ENCODE data around the gene KRT6B.
"Not testable (repeated sequence)": the region's sequence is repeated elsewhere in the genome, so short reads cannot be mapped to it uniquely, and the experiment has no call there.

The KRT6B gene

DNA sequence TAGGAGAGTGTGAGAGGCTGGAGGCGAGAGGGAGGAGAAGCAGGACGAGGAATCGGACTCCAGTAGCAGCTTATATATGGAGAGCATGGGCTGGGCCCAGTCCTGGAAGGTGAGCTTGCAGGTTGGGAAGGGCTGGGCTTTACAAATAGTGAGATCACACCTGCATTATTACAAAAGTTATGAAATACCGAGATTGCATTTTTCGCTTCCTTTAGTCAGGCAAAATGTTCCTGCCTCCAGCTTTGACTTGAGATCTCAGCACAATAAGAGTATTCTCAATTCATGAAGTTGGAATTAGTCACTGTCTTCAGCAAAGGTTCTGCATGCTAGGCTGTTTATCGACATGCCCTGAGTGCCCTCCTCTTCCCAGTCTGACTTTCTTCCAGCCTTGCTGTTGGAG, at the start of gene KRT6B:
TSS of gene KRT6B (minus strand) at position 46 of the 400 bp plus-strand sequence. CDS start 68 bp downstream, outside the sequence.
- DNase-seq (ENCODE audit: low spot score): no peak

DNA sequence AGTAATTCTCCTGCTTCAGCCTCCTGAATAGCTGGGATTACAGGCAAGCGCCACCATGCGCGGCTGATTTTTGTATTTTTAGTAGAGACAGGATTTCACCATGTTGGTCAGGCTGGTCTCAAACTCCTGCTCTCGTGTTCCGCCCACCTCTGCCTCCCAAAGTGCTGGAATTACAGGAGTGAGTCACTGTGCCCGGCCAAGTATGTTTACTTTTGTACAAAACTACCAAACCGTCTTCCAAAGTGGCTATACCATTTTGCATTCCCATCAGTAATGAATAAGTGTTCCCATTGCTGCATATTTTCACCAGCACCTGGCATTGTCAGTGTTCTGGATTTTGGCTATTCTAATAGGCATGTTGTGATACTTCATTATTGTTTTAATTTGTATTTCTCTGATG, 49.5 kb upstream of the KRT6B start:
- DNase-seq (ENCODE audit: low spot score): no peak

DNA sequence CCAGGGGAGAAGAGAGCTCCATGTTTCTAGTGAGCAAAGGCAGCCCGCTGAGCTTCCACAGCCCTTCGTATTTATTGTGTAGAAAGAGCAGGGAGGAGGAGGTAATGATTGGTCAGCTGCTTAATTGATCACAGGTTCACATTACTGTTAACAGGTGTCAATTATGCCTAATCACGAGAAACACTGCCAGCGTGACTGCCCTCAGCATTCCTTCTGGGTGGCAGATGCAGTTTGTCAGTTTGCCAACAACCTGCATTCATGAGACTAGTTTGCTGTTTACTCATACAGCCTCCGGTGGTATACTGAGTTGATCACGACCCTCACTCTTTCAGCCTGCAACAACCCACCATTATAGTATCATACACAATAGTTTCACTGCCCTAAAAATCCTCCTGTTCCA, 48.6 kb upstream of the KRT6B start:
- not testable (repeated sequence) for DNase-seq (ENCODE audit: low spot score)

DNA sequence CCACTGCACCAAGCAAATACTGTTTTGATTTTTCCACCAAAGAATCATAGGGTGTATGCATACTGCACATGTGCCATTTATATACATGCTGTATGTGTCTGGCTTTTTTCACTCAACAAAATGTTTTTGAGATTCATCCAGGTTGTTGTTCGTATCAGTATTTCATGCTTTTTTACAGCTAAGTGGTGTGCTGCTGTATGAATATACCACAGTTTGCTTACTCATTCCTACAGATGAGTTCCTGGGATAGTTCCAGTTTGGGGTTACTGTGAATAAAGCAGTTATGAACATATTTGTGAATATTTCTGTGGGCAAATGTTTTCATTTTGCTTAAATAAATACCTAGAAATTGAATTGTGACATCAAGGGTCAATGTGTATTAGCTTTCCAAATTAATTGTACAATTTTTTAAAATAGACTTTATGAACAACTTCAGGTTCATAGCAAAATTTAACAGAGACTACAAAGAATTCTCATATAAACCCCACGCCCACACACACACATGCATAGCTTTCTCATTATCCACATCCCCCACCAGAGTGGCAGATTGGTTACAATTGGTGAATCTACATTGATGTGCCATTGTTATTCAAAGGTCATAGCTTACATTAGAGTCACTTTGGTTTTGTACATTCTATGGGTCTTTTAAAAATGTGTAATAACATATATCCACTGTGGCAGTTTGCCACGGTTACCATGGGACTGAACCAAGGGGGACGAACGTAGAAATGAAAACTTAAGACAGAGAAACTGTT, 48.0 kb upstream of the KRT6B start:
- no peak for DNase-seq (ENCODE audit: low spot score)

DNA sequence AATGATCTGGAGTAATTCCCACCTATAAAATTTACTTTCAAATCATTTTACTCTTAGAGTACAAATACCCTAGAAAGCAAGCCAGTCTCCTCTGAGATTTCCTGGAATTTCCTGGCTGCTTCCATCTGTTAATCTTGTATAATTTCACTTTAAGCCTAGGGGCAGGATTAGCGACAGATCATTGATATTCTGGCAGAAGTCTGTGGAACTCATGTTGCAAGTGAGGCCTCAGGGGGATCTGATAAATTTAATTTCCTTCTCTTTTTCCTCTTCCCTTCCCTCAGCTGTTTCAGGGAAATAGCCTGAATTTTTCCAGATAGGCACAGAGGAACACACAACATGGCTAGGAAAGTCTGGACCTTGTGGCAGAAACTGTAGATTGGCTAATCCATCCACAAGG, 47.0 kb upstream of the KRT6B start:
- DNase-seq (ENCODE audit: low spot score): no peak

DNA sequence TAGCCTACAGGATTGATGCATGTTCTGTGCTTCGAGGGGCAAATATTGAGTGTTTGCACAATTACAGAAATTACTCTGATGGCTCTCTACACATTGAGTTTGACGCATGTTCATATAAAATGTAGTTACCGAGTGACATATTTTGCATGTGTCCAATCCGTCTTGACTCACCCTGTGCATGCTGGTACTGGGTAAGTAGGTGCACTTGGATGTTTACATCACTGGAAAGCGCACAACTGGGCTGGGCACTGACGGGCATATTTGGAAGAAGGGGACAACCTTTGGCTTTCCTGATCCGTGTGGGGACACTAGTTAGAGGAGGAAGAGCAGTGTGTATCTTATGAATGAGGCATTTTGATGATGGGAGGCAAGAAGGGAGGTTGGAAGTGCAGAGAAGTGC, 46.0 kb upstream of the KRT6B start:
- DNase-seq (ENCODE audit: low spot score): no peak

DNA sequence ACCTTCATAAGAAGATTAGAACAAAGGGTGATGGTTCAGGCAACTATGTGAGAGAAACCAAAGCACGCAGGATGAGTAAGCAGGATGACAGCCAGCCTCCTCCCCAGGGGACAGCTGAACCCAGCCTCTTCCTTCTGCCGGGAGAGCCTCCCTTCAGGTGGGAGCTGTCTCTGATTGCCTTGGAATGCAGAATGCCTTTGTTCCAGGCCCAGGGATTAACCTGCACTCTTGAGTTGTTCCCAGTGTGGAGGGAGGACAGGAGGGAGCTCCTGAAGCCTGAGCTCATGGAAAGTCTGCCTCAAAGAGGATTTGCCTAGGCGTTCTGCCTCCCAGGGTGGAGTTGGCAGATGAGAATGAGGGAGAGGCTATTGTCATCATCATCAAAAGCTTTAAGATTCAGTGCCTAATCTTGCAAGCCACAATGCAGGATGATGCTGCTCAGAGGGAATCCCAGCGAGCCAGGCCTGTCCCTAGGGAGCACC, 44.7 kb upstream of the KRT6B start:
- DNase-seq (ENCODE audit: low spot score): no peak

DNA sequence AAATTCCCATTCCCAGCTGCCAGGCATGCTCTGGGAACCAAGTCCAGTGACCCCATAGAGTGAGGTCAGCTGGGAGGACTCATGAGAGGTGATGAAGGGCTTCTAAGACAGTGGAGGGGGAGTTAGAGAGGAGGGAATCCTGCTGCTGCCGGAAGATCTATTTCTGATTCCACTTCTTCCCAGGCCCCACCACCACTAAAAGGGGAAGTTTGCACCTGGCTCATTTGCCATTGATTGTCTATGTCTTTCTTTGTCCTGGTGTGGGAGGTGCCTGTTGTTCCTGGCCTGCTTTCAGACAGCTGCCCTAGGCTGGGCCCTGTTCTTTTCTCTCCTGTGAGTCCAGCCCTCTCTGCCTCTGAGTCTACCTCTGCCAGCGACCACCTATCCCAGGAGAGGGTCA, 44.1 kb upstream of the KRT6B start:
- DNase-seq (ENCODE audit: low spot score): no peak

DNA sequence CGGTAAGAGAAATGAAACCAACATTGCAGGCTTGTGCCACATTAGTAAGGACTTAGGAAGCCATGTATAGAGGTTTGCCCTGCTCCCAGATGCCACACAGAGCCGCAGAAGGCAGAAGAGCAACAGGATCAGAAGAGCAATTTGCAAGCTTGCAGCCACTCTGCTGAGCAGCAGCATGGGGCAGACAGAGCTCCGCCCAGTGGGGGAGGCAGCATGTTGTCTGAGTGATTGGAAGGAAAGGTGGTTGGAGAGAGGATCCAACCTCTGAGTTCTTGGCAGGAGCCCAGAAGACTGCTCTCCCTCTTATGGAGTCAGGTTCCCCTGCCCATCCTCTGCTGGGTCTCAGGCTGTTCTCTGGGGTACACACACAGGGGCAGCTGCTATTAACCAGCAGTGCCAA, 43.4 kb upstream of the KRT6B start:
- DNase-seq (ENCODE audit: low spot score): no peak

DNA sequence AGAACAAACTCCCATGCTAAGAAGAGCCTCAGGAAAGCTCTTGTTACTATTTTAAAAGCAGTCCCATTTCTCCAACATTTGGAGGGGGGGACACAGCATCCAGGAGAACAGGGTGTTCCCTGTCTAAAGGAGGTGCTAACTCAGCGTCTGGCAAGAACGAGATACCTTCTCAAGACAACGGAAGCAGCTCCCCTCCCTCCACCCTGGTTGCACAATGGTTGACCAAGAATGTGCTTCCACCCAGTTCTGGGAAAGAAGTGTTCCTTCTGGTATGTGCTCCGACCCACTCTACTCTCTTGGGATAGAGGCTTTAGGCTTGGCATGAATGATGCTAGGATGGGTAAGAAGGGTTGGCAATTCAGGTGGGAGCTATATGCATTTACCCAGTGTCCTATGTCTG, 42.6 kb upstream of the KRT6B start:
- no peak for DNase-seq (ENCODE audit: low spot score)

DNA sequence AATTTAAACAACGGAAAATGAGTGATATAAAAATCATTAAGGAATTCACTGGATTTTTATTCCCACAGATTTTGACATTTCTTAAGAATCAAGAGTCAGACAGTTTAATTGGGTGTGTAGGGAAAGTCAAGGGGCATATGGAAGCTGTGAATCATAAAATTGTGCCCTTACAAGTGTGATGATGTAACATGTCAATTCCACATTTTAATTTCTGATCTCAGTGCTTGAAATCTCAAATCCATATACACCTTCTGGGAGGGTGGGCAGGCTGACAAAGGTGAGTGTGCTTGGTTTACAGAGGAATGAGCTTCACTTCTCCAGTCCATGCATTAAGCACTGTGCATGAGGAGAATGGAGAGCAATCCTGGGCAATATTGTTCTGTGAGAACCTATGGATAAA, 42.2 kb upstream of the KRT6B start:
- DNase-seq (ENCODE audit: low spot score): no peak

DNA sequence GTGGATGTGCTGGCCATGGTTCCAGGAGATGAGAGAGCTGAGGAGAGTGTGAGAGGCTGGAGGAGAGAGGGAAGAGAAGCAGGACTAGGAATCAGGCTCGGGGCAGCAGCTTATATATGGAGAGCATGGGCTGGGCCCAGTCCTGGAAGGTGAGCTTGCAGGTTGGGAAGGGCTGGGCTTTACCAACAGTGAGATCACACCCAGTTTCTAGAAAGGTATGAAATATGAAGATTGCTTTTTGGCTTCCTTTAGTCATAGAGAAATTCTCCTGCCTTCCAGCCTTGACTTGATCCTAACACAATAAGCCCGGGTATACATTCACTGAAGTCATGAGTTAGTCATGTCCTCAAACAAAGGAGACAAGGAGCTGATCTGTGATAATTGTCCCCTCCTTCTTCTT, 41.2 kb upstream of the KRT6B start, which contains the start of gene KRT6A:
TSS of gene KRT6A (minus strand) at position 86 of the 400 bp plus-strand sequence. CDS start at position 17, 69 bp downstream.
- no peak for DNase-seq (ENCODE audit: low spot score)

DNA sequence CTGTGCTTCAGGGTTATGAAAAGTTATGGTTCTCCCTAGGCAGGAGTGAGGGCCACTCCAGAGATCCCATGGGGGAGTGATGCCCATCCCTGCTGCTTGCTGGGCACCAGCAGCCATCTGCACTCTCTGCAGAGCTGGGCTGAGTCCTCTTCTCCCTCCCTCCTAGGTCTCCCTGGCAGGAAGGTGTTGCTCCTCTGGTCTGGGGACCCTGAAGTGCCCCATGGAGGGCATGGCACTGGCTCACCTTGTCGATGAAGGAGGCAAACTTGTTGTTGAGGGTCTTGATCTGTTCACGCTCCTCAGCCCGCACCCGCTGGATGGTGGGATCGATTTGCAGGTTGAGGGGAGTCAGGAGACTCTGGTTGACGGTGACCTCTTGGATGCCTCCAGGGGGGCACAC, 40.5 kb upstream of the KRT6B start:
- DNase-seq (ENCODE audit: low spot score): not testable (repeated sequence)

DNA sequence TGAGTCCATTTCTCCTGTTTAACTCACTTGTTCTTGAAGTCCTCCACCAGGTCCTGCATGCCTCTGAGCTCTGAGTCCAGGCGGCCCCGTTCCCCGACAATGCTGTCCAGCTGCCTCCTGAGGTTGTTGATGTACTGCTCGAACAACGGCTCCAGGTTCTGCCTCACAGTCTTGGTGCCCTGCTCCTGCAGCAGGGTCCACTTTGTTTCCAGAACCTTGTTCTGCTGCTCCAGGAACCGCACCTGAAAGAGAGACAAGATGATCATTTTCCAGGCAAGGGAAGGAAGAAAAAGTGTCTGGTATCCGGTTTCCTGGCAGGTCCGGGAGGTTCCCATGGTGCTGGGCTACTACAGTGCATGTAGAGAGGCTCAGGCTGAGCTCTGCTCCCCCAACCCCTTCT, 39.5 kb upstream of the KRT6B start:
- not testable (repeated sequence) for DNase-seq (ENCODE audit: low spot score)

DNA sequence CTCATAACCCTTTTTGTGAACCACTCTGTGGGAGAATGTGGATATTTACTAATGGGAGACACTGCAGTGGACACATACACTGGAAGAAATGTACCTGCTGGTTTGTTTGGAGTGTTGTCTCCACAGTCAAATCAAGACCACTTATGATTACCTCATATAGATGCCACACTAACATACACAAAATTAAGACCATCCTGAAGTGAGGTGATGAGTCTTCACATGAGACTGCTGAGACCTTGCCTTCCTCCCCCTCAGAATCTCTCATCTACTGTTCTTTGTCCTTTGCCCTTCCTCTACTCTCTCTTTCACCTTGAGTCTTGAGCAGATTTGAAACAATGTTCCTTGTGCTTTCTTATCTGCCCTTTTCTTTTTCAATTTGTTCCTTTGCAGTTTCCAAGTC, 36.8 kb upstream of the KRT6B start:
- no peak for DNase-seq (ENCODE audit: low spot score)

DNA sequence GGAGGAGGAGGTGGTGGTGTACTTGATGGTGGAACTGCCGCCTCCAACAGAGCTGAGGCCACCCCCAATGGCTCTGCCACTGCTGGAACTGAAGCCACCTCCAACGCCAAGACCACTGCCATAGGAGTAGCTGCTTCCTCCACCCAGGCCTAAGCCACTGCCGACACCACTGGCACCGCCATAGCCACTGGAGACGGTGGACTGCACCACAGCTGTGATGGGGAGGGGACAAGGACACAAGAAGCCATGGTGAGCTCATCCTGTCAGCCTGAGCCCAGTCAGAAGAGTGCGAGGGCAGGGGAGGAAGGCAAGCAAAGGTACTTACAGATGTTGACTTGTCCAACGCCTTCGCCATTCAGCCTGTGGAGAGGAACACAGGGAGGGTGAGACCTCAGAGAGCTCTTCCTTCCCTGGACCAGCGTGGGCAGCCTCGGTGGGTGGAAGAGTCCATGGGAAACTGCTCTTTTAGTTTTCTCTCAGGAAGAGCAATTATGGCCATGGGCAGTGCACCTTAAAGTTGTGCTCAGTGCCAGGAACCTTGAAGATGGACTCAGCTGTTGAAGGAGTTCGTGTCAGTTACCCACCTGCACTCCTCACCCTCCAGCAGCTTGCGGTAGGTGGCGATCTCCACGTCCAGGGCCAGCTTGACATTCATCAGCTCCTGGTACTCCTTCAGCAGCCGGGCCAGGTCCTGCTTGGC, 35.9 kb upstream of the KRT6B start:
- not testable (repeated sequence) for DNase-seq (ENCODE audit: low spot score)

DNA sequence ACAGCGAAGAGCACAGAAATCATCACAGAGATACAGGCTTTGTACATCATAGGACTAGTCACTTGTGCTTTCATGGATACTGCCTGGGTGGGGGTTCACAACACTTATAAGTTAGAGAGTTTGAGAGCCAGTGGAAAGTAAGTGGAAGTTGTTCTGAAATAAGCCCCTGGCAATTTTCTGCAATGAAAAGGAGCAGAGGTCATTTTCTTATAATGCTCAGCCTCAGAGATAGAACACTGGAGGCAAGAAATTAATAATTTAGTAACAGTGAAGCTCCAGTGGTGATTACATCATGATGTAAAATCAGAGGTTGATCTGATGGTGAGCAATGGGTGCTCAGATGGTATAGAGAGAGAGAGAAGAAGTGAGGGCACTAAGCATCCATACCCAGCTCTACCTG, 35.3 kb upstream of the KRT6B start:
- no peak for DNase-seq (ENCODE audit: low spot score)

DNA sequence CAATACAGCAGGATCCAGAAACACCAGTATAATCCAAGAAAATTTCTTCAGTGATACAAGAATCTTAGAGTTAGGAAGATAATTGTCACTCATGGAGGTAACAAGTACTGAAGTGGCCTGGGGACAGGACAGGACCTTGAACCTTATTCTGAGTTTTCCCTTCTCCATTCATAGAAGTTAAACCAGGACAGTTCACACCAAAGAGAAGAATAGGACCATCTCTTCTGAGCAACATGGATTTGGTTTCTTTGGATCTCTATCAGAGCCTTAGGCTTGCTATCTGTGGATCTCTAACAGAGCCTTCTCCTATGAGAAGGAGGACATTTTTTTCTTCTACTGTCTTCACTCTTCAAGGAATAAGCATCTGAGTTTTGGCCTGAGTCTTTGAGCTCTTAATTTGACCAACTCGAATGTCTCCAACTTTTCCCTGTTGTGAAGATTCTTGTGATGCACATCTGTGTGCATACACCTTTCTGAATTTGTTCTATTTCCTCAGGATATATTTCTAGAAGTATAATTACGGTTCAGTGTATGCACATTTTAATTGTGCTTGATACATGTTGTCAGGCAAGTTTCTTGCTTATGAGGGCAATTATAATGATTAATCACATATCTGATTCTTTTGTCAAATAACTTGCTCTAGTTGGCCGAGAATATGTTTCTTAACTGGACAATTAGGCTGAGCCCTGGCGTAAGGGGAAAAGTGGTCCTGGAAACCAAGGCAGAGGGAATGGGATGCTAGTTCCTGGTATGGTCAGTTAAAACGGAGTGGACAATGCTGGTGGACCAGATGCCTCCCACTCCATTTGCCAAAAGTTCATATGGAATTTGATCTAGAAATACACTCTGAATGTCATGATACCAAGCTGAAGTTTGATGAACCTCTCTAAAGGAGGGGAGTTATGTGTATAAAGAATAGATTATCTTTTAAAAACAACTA, 34.5 kb upstream of the KRT6B start:
- DNase-seq (ENCODE audit: low spot score): no peak

DNA sequence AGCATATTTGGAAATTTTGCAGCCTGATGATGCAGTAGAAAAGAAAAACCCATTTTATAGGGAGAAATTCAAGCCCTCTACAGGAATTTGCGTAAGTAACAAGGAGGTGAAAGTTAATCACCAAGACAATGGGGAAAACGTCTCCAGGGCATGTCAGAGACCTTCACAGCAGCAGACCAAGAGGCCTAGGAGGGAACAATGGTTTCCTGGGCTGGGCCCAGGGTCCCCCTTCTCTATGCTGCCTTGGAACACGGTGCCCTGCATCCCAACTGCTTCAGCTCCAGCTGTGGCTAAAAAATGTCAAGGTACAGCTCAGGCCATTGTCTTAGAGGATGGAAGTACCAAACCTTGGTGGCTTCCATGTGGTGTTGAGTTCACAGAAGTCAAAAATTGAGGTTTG, 28.1 kb upstream of the KRT6B start:
- DNase-seq (ENCODE audit: low spot score): no peak

DNA sequence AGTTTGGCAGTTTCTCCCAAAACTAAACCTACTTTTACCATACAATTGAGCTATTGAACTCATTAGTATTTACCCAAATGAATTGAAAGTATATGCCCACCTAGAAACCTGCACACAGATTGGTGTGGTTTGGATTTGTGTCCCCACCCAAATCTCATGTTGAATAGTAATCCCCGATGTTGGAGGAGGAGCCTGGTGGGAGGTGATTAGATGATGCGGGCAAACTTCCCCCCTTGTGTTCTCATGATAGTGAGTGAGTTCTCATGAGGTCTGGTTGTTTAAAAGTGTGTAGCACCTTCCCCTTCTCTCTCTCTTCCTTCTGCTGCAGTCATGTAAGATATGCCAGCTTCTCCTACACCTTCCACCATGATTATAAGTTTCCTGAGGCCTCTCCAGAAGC, 25.7 kb upstream of the KRT6B start:
- DNase-seq (ENCODE audit: low spot score): no peak

DNA sequence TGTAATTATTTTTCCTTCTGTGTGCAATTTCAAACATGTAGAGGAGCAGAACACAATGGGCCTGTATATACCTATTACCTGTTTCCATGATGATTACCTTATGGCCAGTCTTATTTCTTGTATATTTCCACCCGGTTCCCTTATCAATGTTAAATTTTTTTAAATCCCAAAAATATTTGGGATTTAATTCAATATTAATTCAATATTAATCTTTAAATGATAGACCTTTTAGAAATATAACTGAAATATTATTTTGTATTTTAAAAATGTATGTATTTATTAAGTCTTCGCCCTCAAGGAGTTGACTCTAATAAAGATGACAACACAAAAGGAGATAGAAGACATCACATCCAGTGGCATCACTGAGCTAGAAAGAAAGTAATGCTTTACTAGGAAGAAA, 22.3 kb upstream of the KRT6B start:
- no peak for DNase-seq (ENCODE audit: low spot score)

DNA sequence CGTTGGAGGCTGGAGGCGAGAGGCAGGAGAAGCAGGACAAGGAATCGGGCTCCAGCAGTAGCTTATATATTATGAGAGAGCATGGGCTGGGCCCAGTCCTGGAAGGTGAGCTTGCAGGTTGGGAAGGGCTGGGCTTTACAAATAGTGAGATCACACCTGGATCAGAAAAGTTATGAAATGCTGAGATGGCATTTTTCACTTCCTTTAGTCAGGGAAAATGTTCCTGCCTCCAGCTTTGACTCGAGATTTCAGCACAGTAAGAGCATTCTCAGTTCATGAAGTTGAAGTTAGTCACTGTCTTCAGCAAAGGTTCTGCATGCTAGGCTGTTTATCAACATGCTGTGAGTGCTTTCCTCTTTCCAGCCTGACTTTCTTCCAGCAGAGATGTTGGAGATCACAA, 21.8 kb upstream of the KRT6B start, which contains the start of gene KRT6C:
TSS of gene KRT6C (minus strand) at position 38 of the 400 bp plus-strand sequence. CDS start 68 bp downstream, outside the sequence.
- DNase-seq (ENCODE audit: low spot score): no peak

All from hematopoietic multipotent progenitor cell treated with erythropoietin and hydrocortisone succinate and interleukin-3 and kit ligand, for 17 days (in vitro differentiated cells).